ENCODE measurements around the gene FDX1.

Gene FDX1

DNA sequence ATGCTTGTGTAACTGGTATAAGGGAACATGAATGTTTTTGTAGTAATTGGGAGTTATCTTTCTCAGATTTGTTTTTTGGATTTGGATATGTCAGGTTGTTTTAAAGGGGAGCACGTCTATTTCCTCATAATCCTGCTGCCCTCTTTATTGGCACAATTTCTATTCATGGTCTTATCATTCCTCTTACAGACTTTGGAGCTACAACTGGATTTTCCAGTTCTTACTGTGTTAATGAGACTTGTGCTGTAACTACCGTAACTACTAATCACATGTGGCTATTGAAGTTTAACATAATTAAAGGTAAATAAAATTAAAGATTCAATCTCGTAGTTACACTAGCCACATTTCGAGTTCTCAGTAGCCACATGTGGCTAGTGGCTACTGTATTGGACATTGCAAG, 1.9 kb downstream of the FDX1 start:
- no peak for DNase-seq

DNA sequence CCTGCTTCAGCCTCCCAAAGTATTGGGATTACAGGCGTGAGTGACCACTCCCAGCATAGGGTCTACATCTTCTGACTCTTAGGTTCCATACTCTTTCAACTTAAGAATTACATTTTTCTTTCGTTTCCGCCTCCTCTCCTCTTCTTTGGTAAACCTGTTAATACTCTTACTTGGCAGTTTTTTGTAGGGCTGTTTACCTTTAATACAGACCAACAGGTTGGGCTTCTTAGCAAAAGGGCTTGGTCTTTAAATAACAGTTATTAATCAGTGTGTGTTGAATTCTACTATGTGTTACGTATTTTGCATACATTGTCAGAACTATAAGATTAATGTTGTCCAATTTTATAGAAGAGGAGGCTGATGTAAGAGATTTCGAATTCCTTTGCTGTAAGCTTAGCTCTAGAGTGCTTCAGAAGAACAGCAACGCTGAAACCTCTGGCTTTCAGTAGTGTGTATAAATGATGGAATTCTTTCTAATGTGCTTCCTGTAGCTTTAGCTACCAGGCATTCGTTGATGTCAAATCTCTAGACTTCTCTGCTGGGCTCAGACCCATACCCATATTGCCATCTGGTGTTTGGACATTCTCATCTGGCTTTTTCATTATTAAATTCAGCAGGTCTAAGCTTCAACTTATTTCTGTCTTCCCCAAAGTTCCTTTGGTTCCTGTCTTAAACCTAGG, 3.1 kb downstream of the FDX1 start:
- no peak for DNase-seq

DNA sequence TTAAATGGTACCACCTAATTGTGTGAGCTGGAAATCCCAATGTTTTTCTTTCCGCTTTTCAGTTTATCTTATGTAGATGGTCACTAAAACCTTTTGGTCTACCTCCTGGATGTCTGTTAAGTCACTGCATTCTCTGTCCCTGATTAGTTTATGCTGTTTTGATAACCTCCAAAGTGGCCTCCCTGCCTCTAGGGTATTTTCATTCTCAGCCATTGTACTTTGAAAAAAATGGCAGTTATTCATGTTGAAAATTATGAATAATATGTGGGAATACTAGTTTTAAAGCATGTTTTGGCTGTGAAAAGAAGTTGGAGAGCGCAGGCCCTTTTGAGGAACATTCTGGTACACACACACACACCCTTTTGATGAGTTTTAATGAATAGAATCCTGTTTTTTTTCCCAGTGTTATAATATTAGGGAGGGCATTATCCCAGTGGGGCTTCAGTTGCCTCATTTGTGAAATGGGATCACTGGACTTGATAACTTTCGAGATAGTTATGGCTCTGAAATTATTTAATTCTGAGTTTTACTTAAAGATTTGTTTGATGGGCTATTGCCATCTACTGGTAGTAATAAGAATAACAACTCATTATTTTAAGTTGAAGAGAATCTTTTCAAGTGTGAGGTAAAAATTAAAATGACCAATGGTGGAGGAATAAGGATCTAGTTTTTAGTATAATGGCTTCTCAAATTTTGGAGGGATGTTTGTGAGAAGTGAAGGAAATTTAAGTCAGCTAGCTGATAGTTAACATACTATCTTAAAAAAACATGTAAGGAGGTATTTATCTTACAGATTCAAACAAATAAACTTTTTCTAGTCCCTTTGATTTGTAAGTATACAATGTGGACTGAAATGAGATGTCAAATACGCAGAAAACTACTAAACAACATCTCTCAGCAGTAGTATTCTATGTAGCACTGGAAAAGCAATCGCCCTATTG, 3.9 kb downstream of the FDX1 start:
- DNase-seq, result no peak

GRCh38 chr11:110434952-110435779, 5.4 kb downstream of the FDX1 start:
- DNase-seq, result no peak

GRCh38 chr11:110435780-110436717, 6.3 kb downstream of the FDX1 start:
- DNase-seq, result no peak

- no peak for DNase-seq
Measured at GRCh38 chr11:110438017-110438416, 8.3 kb downstream of the FDX1 start.

DNA sequence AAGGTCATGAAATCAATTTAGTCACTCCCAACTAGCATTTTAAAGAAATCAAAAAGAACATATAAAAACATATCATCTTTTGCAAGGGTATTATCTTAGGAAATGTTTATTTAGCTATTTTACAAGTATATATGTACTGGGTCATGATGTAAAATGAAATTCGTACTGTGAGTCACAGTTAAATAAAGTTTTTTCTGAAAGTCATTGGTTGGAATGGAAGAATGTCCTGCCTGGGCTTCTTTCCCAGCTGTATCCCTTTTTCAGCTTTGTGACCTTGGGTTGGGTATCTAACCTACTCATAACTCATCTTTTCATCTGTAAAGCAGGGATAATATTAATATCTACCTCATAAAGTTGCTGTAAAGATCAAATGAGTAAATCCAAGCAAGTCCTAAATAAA, 15.7 kb downstream of the FDX1 start:
- no peak for DNase-seq

DNA sequence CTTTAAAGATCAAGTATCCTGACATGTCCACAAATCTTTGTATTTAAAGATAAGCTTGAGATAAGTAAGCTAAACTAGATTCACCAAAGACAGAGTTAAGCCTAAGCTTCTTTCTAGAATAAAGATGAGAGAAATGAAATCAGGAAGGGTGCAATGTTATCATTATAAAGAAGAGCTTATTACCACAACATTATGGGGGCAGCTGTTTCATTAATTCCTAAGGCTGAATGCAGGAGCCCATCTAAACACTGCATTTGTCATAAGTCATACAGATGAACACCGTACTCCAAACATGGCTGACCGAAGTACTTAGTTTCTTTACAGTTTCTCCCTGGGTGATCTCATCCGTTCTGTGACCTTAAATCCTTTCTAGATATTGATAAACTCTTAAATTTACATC, 16.3 kb downstream of the FDX1 start:
- no peak for DNase-seq

DNA sequence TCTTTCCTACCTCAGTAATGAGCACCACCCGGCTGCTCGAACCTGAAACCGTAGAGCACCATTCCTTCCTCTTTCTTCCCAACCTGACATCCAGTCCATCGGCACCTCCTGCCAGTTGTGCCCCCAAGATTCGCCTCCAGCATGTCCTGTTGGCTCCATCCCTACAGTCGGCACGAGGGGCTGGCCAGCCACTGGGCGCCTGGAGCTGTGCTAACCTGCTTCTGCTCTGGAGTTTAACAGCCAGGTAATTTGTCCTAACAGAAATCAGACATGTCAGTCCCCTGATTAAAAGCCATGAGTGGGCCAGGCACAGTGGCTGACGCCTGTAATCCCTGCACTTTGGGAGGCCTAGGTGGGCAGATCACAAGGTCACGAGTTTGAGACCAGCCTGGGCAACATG, 16.8 kb downstream of the FDX1 start:
- no peak for DNase-seq

DNA sequence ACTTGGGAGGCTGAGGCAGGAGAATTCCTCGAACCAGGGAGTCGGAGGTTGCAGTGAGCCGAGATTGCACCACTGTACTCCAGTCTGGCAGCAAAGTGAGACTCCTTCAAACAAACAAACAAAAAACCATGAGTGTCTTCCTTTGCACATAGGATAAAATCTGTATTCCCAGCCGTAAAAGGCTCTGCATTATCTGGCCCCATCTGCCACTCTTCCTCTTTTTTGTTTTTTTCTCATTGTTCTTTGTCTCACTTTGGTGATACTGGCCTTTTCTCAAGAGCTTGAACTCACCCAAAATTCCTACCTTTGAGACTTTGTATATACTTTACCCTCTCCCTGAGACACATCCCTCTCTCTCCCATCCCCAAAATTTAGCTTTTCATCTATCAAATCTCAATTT, 17.6 kb downstream of the FDX1 start:
- no peak for DNase-seq

DNA sequence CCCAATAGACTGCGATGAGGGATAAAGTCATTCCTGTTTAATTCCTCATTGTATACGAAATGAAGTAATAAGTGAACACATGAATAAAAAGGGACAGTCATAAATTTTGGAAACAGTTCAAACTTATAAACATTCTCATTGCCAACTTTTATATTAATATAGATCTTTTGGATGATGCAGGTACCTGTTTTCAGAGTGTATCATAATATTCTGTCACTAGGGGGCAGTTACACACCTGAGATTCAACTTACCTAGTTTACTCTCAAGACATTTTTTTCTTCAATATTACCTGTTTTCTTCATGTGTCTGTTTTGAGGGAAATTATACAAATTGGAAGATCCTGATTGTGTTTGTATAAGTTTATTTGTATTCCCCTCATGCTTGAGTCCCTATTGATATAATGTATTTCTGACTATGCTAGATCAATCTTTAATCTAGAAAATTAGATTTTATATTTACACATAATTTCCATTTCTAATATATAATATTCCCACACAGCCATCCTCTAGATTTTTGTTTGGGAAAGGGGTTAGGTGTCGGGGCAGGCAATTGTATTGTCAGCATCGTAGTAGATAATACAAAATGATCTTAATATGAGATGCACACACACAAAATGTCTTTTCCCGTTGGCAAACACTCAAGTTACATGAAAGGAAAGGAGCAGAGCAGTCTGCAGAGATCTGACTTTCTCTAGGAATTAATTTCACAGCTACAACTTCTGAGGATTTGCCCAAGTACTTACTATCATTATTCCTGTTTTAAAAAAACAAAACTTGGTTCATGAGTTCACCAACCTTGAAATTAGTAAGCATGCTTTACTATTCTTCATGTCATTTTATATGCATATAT, 18.4 kb downstream of the FDX1 start:
- no peak for DNase-seq

DNA sequence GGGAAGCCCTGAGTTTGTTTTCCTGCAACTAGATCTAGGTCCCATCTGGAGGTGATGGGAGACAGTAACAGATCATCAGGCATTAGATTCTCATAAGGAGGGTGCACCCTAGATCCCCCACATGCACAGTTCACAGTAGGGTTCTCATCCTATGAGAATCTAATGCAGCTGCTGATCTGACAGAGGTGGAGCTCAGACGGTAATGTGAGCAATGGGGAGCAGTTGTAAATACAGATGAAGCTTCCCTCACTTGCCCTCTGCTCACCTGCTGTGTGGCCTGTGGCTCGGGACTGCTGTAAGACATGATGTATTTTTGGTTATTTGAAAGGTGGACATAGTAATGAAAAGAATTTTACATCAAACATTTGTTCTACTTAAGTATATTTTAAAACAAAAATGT, 20.5 kb downstream of the FDX1 start:
- DNase-seq, result no peak

- no peak for DNase-seq
Measured at GRCh38 chr11:110452720-110453119, 23.0 kb downstream of the FDX1 start.

DNA sequence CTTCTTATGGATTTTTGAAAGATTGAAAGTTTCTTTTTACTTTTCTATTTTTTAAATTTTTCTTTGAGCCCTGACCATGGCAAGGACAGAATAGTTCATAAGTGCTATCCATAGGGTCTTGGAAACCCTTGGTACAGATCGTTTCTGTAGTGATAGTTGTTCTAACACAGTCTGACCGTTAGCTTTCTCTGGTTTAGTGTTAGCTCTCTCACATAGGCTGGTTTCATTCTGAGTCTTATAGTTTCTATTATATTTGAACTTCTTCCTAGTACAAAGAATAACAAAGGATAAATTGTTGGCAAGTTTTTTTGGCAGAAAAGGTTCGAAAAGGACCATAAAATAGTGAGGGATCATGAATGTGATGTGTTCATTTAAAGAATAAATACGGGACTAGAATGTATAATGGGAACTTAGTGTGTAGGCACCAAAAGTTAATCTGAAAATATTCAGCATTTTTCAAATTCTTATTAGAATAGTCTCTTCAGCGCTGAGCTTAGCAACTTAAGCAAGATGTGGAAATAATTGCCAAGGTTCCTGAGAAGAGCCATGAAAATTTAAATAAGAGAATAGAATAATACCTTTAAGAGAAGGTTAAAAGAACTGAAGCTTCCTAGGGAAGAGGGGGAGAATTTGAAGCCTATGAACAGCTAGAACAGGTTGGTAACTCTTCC, 24.1 kb downstream of the FDX1 start:
- no peak for DNase-seq

GRCh38 chr11:110454609-110455008, 24.9 kb downstream of the FDX1 start:
- DNase-seq, result no peak

- no peak for DNase-seq
Measured at GRCh38 chr11:110455718-110456117, 26.0 kb downstream of the FDX1 start.

- peak; percentile 22 for DNase-seq
Measured at GRCh38 chr11:110463153-110463552, 33.4 kb downstream of the FDX1 start.

GRCh38 chr11:110465231-110465630, 35.5 kb downstream of the FDX1 start:
- DNase-seq, result no peak

DNA sequence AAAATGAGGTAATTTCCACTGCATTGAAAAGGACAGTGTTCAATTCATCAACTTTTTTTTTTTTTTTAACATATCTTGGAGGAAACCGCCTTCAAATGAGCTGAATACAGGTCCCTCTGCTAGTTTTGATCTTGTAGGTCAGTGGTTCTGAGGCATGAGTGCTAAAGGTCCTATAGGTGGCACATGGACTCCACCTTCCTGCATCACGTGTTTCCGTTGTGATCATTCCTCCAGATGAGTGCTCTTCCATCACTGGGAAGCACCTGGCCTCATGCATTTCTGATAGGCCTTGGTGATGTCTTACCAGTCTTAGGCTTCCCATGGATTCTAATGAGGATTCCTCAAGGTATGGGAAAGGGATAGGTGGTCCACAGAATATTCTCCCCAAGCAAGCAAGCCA, 37.8 kb downstream of the FDX1 start:
- DNase-seq, result no peak

- DNase-seq, result no peak
Measured at GRCh38 chr11:110468121-110468520, 38.4 kb downstream of the FDX1 start.

- DNase-seq, result no peak
Measured at GRCh38 chr11:110469127-110469526, 39.4 kb downstream of the FDX1 start.

Data from NCI-H1694 treated with DMSO at 0.1 percent for 48 hours (cell line).